Skeletal muscle cell (primary cell): ENCODE measurements around the gene CAPN2.
A peak's percentile ranks its signal among the peaks of the same experiment; 100 is the strongest.
"Not testable (repeated sequence)": the region's sequence is repeated elsewhere in the genome, so short reads cannot be mapped to it uniquely, and the experiment has no call there.

Experiments
- DNase-seq: peaks from one replicate; pipeline ENCODE4 v3.0.0-alpha.2; 2010; ENCODE audit warnings: low read depth
- H3K4me3 ChIP-seq: 2 replicates; pipeline ENCODE4 v1.5.1; 2011; ENCODE audit warnings: low read depth, mild to moderate bottlenecking, control low read depth, low read length, moderate library complexity

CAPN2 gene

DNA sequence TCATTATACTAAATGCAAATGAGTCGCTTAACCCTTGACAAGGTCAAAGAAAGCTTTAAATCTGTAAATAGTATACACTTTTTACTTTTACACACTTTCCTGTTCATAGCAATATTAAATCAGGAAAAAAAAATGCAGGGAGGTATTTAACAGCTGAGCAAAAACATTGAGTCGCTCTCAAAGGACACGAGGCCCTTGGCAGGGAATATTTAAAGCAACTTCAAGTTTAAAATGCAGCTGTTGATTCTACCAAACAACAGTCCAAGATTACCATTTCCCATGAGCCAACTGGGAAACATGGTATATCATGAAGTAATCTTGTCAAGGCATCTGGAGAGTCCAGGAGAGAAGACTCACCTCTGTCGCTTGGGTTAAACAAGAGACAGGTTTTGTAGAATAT lies 62.7 kb downstream of the CAPN2 start:
- H3K4me3 ChIP-seq = no peak overlapping the region
- peak; percentile 45 for DNase-seq

DNA sequence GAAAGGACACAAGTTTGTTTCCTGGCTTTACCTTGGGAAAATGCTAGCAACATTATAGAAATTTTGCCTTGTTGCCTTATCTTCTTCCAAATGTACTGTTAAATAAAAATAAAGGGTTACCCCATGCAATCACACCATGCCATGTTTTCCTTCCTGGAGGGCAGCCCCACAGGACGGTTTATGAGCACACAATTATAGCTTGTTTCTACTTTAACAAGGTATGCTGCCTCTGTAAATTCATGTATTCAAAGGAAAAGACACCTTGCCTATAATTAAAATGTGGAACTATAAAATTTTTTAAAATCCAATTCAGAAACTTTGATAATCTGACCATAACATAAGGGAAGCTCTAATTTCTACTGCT lies 63.4 kb downstream of the CAPN2 start:
- H3K4me3 ChIP-seq = no peak overlapping the region
- no peak for DNase-seq

DNA sequence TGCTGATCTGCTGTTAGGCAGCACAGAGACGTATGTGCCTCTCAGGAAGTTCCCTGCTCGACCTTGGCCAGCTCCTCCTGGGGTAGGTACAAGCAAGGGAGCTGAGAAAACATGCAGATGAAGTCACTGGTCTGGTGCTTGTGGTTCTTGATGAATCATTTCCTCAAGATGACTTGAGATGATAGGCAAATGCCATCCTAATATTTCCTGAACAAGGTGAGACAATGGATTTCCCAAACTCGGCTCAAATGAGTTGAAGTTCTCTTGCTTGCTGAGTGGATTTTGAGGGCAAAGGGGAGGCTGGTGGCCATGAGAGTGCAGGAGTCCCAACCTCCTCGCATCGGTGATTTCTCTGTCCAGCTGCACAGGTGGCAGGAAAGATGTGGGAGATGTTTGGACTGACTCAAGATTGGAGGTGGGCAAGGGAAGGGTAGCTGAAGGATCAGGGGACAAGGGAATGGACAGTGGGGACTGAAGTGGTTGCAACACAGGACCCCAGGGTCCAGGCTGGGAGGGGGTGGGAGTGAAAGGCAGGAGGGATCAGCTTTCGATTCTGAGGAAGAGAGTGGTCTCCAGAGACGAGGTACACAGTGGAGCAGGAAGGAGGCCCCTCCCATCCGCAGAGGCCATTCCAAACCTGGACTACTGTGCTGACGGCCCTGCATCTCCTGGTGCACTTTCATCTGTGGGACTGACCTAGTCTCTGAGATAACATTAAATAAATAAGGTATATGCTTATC lies 63.9 kb downstream of the CAPN2 start:
- H3K4me3 ChIP-seq = no peak overlapping the region
- DNase-seq = peak; percentile 79

DNA sequence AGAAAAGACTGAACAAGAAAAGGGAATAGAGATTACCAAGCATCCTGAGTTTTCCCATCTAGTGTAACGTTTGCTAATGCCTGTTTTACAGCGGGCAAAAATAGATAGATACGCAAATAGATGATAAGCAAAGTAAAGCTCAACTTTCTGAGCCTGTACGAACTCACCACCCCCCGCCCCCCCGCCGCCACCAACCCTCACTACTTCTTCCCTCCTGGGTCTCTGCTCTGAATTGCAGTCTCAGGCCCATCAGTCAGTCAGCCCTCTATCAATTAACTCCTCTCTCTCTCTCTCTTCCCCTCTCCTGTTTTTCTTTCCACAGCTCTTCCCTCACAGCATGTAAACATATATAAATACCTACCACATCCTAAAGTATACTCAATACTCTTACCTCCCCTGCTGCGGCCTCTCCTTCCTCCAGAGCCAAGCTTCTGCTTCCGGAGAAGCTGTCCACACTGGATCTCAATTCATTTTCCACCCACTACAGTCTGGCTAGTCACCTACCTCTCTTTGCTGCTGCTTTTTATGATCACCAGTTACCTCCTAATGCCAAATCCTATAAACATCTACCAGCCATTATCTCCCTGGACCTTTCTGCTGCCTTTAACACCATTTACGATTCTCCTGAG lies 64.6 kb downstream of the CAPN2 start:
- no peak for DNase-seq
- H3K4me3 ChIP-seq = no peak overlapping the region

DNA sequence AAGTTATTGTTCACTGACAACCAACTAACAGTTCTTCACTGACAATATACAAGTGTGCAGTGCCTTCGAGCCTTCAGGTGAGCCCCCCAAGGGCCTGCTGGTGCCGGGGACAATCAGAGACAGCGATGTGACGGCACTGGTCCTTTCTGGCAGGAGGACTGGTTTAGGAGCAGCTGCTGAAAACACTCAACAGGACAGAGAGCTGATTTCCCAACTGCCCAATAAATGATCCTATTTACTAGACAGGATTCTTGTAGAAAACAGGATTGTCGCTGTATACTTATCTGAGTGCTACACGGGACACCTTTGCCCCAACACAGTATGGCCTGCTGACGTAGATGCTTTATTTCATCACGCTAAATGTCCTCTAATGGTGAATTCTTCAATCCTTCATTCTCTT lies 68.0 kb downstream of the CAPN2 start:
- no peak overlapping the region for H3K4me3 ChIP-seq
- no peak for DNase-seq

DNA sequence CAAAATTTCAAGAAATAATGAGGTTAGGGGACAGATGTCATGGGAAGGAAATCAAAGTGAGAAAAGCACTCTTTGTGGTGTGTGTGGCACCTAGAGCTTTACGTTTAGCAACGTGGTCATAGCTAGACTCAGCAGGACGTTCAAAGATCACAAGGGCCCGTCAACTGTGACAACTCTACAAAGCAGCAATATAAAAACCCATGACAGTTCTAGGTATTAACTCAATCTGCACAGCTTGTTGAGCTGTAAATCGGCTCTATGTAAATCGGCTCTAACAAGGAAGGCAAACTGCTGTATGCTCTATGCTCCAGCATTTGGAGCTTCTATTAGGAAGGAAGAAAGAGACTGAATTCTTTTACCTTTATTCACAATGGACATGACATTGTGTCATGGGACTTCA lies 68.6 kb downstream of the CAPN2 start:
- DNase-seq = no peak
- no peak overlapping the region for H3K4me3 ChIP-seq

DNA sequence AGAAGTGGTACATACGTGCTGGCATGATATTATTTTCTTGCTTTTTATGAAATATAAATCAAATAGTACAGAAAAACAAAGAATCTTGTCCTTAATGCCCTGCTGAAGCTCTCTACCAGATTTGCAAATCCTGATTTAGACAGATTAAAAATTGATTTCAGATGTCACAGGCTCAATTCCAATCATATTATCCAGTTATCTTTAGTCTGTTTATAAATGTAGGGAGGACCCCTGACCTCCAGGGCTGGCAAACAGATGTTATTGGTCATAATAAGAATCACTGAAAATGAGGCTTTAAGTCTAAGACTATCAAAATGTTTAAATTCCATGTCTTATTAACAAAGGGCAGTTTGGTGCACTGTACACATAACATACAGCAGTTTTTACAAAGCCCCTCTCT lies 71.3 kb downstream of the CAPN2 start:
- no peak overlapping the region for H3K4me3 ChIP-seq
- DNase-seq = no peak

DNA sequence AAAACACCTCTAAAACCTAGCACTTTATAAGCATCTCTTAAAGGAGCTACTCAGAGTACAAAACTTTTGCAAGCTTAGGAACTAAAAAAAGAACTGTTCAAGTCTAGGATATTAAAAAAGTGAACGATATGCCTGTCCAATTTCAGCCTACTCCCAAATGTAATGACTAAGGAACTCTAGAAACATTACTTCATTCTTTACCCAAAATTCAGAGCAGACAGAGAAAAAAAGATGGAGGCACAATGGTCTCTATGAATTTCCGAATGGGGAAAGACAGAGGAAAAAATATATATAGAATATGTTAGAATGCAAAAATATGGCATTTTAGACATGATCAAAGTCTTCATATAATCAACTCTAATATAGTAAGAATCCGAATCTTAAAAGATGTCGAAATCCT lies 72.2 kb downstream of the CAPN2 start:
- no peak overlapping the region for H3K4me3 ChIP-seq
- DNase-seq = no peak

DNA sequence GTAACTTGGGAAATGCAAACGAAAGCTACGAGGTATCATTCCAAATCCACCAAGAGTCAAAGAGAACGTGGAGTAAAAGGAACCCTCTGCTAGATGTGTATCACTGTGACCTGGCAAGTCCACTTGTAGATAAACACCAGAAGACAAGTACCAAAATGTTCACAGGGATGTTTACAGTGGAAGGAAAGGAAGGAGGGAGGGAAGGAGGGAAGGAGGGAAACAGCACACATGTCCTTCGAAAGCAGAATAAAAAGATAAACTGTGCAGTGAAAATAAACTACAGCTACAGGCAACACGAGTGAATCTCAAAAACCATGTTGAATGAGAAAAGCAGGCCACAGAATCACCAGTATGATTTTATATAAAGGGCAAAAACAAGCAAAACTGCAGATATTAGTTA lies 73.5 kb downstream of the CAPN2 start:
- H3K4me3 ChIP-seq = no peak overlapping the region
- DNase-seq = no peak

DNA sequence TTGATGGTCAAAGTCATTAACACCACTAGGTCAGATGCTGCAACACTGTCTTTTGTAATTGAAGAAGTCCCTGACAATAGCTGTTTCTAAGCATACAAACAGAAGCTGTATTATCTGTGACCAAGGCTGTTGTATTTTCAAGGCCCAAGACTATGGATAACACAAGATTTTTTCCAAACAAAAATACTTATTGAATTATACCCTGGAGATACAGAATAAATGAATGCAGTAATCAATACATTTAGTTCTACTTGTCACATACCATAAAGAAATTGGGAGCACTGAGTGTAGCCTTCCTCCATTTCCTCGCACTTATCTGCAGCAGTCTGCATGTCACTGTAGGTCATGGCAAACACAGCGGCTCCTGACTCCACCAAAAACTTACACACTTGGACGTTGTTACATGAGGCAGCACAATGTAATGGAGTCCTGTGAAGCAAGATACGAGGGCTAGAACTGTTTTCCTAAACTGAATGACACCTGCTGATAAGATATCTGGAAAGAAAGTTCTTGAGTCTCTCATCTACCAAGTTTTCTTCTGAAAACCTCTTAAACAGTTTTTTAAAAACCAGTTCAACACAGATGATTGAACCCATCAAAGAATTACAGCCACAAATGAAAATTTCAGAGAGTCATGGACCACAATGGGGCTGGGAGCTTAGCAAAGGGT lies 76.5 kb downstream of the CAPN2 start:
- no peak overlapping the region for H3K4me3 ChIP-seq
- DNase-seq = no peak

DNA sequence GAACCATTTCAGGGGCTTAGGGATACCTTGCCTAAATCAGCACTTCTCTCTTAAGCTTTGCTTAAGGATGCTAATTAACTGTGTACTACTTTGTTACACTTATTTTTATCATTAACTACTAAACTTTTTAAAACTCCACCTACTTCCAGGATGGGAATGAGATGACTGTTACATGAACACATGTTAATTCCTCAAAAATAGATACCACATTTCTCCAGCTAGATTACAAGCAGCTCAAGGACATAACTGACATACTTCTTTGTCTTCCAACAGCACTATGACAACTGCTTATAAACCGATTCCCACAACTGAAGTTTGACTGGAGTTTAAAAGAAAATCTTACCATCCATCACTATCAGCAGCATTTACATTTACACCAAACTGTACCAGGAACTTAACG lies 79.7 kb downstream of the CAPN2 start:
- DNase-seq = no peak

DNA sequence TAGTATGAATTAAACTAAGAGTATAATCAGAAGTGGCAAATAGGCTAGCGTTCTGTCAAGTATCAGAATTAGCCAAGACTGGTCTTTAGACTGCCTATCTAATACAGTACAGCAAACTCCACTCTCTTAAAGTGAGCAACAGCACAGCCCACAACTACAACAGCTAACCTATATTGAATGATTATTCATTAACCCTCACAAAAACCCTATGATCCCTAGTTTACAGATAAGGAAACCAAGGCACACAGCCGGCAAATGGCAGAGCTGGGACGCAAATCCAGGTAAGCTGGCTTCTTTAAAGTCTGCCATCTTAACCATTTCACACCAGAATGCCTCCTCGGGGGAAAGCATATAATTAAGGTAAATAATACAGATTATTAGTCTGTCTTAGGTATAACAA lies 81.4 kb downstream of the CAPN2 start:
- no peak for DNase-seq
- H3K4me3 ChIP-seq = no peak overlapping the region

More for the DNA sequence above, 79.7 kb downstream of the CAPN2 start:
- H3K4me3 ChIP-seq = no peak overlapping the region

DNA sequence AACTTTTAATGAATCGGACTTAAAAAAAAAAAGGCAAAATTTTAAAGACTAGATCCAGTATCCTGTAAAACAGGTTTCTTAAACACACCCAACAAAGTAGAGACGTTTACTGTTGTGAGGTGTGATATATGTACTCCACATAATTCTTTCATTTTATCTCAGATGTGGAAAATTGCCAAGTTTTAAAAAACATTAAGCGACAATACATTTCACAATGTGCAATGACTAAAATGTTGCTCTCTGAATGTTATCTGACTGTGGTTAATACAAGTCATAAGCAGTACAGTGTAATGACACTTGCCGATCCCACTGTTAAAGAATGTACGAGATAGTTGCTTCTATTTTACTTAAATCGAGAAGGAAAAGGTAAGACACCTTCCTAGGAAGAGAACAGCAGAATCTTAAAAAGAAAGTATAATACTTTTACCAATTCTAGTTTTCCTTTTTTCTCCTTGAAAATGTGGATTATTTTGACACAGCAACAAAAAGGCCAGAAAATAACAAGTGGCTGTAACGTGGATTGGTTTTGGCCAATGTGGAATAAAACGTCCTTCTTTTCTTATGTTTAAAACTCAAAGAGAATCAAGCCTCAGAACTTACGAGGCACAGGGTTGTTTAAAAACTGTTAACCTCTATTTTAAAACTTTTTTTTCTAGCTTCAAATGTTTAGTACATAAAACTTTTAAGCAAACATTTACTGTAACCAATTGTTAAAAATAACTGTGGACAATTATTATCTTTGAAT lies 82.0 kb downstream of the CAPN2 start:
- DNase-seq = no peak
- H3K4me3 ChIP-seq = no peak overlapping the region

DNA sequence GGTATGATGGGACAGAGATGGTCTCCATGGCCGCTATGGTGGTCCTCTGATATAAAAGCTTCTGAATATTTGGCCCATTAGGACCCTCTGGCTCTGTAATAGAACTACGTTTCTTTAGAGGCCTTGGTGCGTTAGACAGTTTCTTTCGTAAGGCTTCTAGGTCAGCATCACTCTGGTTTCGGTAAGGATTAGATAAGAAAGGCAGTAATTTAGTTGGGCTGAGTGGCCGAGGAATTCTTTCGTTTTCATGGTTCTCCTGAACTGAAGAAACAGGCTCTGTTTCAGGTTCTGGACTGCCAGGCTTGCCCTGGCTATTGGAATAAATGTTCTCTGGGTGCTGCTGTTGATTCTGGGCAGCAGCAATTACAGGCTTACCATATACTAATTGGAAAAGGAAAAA lies 83.9 kb downstream of the CAPN2 start:
- no peak for DNase-seq
- no peak overlapping the region for H3K4me3 ChIP-seq

DNA sequence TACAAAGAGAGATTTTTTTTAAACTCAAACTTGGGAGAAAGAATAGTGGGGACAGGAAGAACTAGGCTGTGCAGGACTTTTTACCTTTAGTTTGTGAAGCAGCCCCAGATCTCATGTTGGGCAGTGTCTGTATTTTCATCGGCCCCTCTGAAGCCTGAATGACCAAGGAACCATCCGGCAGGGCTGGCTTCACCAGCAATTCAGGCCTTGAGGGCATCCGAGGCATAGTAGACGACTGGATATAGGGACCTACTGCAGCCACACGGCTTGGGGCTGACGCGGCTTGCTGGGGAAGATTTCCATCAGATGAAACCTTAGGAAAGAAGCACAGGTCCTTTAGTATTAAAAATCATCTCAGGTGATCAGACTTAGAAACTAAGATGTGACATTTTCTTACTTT lies 89.7 kb downstream of the CAPN2 start:
- DNase-seq = no peak

DNA sequence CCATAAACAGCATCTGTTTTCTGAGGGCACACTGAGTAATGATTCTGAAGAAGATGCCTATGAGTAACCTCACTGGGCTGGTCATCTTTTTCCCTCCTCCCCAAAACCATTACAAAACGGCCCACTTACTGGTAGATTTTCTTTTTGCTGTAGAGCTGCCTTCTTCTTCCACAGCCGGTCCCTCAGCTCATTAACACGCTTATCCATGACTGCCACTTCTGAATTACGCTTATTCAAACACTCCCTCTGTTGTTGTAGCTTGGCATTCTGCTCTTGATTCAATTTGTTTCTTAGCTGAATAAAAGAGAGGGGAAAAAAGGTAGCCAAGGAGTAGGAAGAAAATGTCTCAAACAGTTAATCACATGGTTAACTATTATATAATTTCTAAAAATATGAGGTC lies 90.3 kb downstream of the CAPN2 start:
- H3K4me3 ChIP-seq = no peak overlapping the region
- no peak for DNase-seq

More for the DNA sequence above, 89.7 kb downstream of the CAPN2 start:
- H3K4me3 ChIP-seq = no peak overlapping the region

DNA sequence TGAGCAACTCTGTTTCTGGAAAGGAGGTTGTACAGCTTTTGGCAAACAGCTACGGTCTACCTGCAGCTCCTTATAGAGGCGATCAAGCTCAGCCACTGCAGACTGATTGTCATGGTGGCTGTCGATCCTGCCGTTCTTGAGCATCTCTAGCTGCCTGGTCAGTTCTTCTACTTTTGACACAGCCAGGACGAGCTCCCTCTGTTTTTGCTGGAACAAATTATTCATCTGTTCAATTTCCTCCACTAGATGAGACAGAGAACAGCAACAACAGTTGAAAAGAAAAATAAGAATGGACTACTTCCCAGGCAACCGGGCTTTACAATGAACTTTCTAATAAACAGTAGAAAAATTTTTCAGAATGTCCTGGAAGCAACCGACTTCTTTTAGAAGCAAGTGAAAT lies 90.9 kb downstream of the CAPN2 start:
- no peak overlapping the region for H3K4me3 ChIP-seq
- DNase-seq = no peak

DNA sequence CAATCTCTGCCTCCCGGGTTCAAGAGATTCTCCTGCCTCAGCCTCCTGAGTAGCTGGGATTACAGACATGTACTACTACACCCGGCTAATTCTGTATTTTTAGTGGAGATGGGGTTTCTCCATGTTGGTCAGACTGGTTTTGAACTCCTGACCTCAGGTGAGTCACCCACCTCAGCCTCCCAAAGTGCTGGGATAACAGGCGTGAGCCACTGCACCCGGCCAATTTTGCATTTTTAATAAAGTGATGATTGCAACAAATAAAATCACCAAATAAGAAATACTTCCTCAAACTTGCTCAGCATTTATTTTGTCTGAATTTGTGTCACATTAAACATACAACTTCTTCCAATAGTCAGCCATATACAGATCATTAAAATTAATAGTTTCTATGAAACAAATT lies 97.6 kb downstream of the CAPN2 start:
- not testable (repeated sequence) for H3K4me3 ChIP-seq, DNase-seq

DNA sequence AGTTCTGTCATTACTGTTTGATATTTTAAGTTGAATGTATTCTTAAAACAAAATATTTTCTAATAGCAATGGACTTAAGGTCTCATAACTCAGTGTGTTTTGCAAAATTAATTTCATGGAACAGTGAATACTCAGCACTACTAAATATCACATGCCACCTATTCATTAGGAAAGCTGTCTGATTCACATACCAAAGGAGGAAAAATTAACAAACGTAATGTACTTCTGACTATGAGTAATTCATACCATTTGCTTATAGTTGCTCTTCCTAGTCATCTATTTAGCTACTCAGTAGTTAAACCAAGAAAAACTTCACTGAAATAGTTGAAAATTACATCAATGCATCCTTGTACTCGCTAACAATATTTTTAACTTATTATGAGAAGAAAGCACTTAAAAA lies 98.2 kb downstream of the CAPN2 start:
- DNase-seq = no peak
- H3K4me3 ChIP-seq = no peak overlapping the region

DNA sequence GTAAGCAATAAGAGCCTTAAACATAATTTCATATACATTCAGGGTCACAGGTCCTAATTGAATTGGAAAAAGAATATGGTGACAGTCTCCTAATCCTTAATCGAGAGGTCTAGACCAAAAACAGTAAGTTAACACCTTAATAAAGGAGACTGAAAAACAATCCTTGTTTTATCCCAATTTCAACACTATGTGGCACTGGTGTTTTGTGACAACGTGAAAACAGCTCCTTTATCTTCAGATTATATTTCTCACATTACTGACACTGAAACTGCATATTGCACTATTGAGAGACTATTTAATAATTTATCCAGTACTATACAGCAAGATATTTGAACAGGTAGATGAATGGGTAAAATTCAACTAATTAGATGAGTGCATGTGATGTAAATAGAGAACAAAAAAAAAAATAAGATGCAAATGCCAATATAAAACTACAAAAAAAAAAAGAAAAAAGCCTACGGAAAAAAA lies 99.3 kb downstream of the CAPN2 start:
- no peak for DNase-seq
- no peak overlapping the region for H3K4me3 ChIP-seq
